Cardiac fibroblast (primary cell): ENCODE data around the gene TMEM63A.

ENCODE experiments used
- DNase-seq, 2 donors: peaks; one replicate each; pipeline versions ENCODE4 v3.0.0 to v3.0.0-alpha.2; 2010; ENCODE audit warnings: low read depth in 2 of 2
- H3K4me3 ChIP-seq, 2 donors: replicated peaks in 1 of 2; 1 replicate in 1 of 2; 2 replicates in 1 of 2; pipeline ENCODE4 v1.5.1; 2011; ENCODE audit warnings: low read depth in 2 of 2, low read length in 2 of 2, mild to moderate bottlenecking in 2 of 2, moderate library complexity in 1 of 2
- TF ChIP-seq, protein P1 (sequence below): IDR thresholded peaks from one replicate; pipeline ENCODE4 v1.5.1; 2011; ENCODE audit warnings: low read depth, mild to moderate bottlenecking, low read length, inconsistent platforms

TMEM63A gene

GRCh38 chr1:225878282-225878681, 3.9 kb downstream of the TMEM63A start:
- TF ChIP-seq, protein P1, sequence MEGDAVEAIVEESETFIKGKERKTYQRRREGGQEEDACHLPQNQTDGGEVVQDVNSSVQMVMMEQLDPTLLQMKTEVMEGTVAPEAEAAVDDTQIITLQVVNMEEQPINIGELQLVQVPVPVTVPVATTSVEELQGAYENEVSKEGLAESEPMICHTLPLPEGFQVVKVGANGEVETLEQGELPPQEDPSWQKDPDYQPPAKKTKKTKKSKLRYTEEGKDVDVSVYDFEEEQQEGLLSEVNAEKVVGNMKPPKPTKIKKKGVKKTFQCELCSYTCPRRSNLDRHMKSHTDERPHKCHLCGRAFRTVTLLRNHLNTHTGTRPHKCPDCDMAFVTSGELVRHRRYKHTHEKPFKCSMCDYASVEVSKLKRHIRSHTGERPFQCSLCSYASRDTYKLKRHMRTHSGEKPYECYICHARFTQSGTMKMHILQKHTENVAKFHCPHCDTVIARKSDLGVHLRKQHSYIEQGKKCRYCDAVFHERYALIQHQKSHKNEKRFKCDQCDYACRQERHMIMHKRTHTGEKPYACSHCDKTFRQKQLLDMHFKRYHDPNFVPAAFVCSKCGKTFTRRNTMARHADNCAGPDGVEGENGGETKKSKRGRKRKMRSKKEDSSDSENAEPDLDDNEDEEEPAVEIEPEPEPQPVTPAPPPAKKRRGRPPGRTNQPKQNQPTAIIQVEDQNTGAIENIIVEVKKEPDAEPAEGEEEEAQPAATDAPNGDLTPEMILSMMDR = no peak
- DNase-seq = no peak
- H3K4me3 ChIP-seq = no peak overlapping the region

- DNase-seq = peak; percentile 52 to 67
- H3K4me3 ChIP-seq = no peak overlapping the region
- TF ChIP-seq, protein P1 = peak; percentile 59
Measured at GRCh38 chr1:225877580-225877979, 4.6 kb downstream of the TMEM63A start.

- TF ChIP-seq, protein P1 = no peak
- DNase-seq = no peak
- H3K4me3 ChIP-seq = no peak overlapping the region
Measured at GRCh38 chr1:225876900-225877510, 5.2 kb downstream of the TMEM63A start.

DNA sequence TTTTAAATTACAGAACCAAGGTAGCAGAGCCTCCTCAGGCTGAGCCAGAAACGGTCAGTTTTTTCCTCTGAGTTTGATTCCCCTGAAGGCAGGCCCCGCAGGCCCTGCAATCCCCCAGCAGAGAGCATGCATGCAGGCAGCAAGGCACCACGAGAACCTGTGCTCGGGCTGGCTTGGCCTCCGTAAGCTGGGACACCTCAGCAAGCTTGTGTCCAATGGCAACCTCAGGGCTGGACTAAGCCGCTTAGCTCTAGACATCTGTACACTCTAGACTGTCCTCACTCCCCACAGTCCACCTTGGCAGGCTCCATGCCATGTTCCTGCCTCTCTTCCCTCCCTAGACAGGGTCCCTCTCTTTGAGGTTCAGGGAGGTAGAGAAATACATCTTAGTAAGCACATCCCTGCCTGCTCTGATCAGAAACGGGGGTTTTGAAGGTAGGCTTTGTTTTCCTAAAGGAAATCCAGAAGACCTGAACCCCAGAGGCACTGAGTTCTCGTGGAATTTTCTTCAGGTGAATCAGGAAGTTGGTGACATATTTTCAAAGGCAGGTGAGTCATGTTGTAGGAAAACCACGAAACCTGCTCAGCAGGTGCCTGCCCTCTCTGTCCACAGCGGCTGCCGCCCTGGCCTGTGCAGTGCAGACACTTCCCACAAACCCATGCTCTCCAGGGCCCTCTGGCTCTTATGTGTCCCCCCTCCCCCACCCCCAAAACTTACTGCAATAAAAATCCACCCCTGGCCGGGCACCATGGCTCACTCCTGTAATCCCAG, 7.0 kb downstream of the TMEM63A start:
- no peak overlapping the region for H3K4me3 ChIP-seq
- no peak for DNase-seq
- TF ChIP-seq, protein P1 = no peak

GRCh38 chr1:225874431-225874830, 7.7 kb downstream of the TMEM63A start:
- H3K4me3 ChIP-seq = no peak overlapping the region
- DNase-seq = no peak
- TF ChIP-seq, protein P1 = no peak

GRCh38 chr1:225873281-225873850, 8.8 kb downstream of the TMEM63A start:
- TF ChIP-seq, protein P1 = no peak
- H3K4me3 ChIP-seq = no peak overlapping the region
- no peak for DNase-seq
